Measurements from ENCODE around the gene SERPINA6. TPM values are rescaled to one million over a fixed set of nuclear protein-coding genes. Genes with fewer than 3 reads are reported as not detected.

Gene SERPINA6
- total RNA-seq, 1 experiment from 2014 or later, result 0.32 TPM

GRCh38 chr14:94288610-94289465 is 34.3 kb downstream of the SERPINA6 start:
- ChIA-PET CTCF (no interaction called here), POLR2A (no interaction called here)
- intact Hi-C loops (cut with micrococcal nuclease; ENCODE audit: unreplicated experiment), result no loop called here
- H3K4me1 ChIP-seq, result peaks cover 26% of the 10 kb centered on the region
- BruUV-seq (replicated peaks), result no TSS peak
- Mint-ChIP-seq H3K27ac (ENCODE audit: unreplicated experiment) (no peak overlapping the region), H3K4me1 (ENCODE audit: low read depth, unreplicated experiment) (peaks cover 9% of the 10 kb centered on the region), H3K4me3 (ENCODE audit: unreplicated experiment) (no peak overlapping the region), H3K36me3 (ENCODE audit: insufficient read depth, unreplicated experiment) (no peaks in the 10 kb centered on the region), H3K27me3 (ENCODE audit: insufficient read depth, unreplicated experiment) (no peaks in the 10 kb centered on the region), H3K9me3 (ENCODE audit: unreplicated experiment) (no peaks in the 10 kb centered on the region)
- peaks cover 1% of the 10 kb centered on the region for H3K36me3 ChIP-seq (ENCODE audit: control insufficient read depth, insufficient read depth, low read length)
- no peaks in the 10 kb centered on the region for H3K27me3 ChIP-seq (replicated peaks; ENCODE audit: control insufficient read depth, insufficient read depth, low read length)
- H3K9me3 ChIP-seq, result no peaks in the 10 kb centered on the region
- no peak for DNase-seq
- no peak overlapping the region for H3K4me3 ChIP-seq (ENCODE audit: low read depth, low read length)
- TF ChIP-seq, protein P1, sequence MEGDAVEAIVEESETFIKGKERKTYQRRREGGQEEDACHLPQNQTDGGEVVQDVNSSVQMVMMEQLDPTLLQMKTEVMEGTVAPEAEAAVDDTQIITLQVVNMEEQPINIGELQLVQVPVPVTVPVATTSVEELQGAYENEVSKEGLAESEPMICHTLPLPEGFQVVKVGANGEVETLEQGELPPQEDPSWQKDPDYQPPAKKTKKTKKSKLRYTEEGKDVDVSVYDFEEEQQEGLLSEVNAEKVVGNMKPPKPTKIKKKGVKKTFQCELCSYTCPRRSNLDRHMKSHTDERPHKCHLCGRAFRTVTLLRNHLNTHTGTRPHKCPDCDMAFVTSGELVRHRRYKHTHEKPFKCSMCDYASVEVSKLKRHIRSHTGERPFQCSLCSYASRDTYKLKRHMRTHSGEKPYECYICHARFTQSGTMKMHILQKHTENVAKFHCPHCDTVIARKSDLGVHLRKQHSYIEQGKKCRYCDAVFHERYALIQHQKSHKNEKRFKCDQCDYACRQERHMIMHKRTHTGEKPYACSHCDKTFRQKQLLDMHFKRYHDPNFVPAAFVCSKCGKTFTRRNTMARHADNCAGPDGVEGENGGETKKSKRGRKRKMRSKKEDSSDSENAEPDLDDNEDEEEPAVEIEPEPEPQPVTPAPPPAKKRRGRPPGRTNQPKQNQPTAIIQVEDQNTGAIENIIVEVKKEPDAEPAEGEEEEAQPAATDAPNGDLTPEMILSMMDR (IDR thresholded peaks at IDR 0.05; ENCODE audit: insufficient read depth in 1 of 2, low read depth in 1 of 2, low read length in 1 of 2, severe bottlenecking in 1 of 2, unreplicated experiment in 1 of 2), result no peak

- H3K27ac Mint-ChIP-seq (ENCODE audit: unreplicated experiment), result no peak overlapping the region
- no peaks in the 10 kb centered on the region for H3K9me3 Mint-ChIP-seq (ENCODE audit: unreplicated experiment)
- BruUV-seq (replicated peaks), result no TSS peak
- Histone ChIP-seq H3K36me3 (ENCODE audit: control insufficient read depth, insufficient read depth, low read length) (peaks cover 1% of the 10 kb centered on the region), H3K4me3 (ENCODE audit: low read depth, low read length) (no peak overlapping the region), H3K9me3 (peaks cover 3% of the 10 kb centered on the region; the same call in 1 of the 2 replicates), H3K27me3 (replicated peaks; ENCODE audit: control insufficient read depth, insufficient read depth, low read length) (no peaks in the 10 kb centered on the region), H3K4me1 (no peaks in the 10 kb centered on the region)
- H3K27me3 Mint-ChIP-seq (ENCODE audit: insufficient read depth, unreplicated experiment), result no peaks in the 10 kb centered on the region
- TF ChIP-seq, protein P1 (IDR thresholded peaks at IDR 0.05; ENCODE audit: insufficient read depth in 1 of 2, low read depth in 1 of 2, low read length in 1 of 2, severe bottlenecking in 1 of 2, unreplicated experiment in 1 of 2), result no peak
- no peaks in the 10 kb centered on the region for H3K36me3 Mint-ChIP-seq (ENCODE audit: insufficient read depth, unreplicated experiment)
- ChIA-PET POLR2A (no interaction called here), CTCF (no interaction called here)
- H3K4me1 Mint-ChIP-seq (ENCODE audit: low read depth, unreplicated experiment), result no peaks in the 10 kb centered on the region
- intact Hi-C loops (cut with micrococcal nuclease; ENCODE audit: unreplicated experiment), result no loop called here
- H3K4me3 Mint-ChIP-seq (ENCODE audit: unreplicated experiment), result no peak overlapping the region
- DNase-seq, result no peak
These were observed 38.0 kb downstream of the SERPINA6 start for GRCh38 chr14:94285158-94285557.

DNA sequence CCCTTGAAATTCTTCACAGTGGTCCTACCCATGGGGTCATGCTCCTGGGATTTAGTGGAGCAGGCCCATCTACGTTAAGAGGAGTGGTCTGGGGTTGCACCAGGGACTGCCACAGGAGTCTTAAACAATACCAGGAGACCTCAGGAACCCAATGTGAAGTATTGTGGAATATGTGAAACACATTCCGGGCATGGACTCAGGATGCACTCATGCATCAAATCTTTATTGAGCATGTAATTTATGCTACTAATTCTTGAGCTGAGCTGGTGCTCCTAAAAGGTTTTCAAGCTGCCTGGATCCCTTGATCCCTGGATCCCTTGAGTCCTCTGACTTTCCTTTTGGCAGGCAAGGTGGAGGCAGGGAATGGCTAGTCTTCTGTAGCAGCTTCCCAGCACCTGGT is 38.9 kb downstream of the SERPINA6 start:
- H3K27me3 Mint-ChIP-seq (ENCODE audit: insufficient read depth, unreplicated experiment), result no peaks in the 10 kb centered on the region
- no peaks in the 10 kb centered on the region for H3K36me3 Mint-ChIP-seq (ENCODE audit: insufficient read depth, unreplicated experiment)
- TF ChIP-seq, protein P1 (IDR thresholded peaks at IDR 0.05; ENCODE audit: insufficient read depth in 1 of 2, low read depth in 1 of 2, low read length in 1 of 2, severe bottlenecking in 1 of 2, unreplicated experiment in 1 of 2), result no peak
- intact Hi-C loops (cut with micrococcal nuclease; ENCODE audit: unreplicated experiment), result no loop called here
- ChIA-PET CTCF (no interaction called here), POLR2A (no interaction called here)
- H3K36me3 ChIP-seq (ENCODE audit: control insufficient read depth, insufficient read depth, low read length), result peaks cover 1% of the 10 kb centered on the region
- no peak overlapping the region for H3K27ac Mint-ChIP-seq (ENCODE audit: unreplicated experiment)
- no TSS peak for BruUV-seq (replicated peaks)
- no peak overlapping the region for H3K4me3 Mint-ChIP-seq (ENCODE audit: unreplicated experiment)
- H3K27me3 ChIP-seq (replicated peaks; ENCODE audit: control insufficient read depth, insufficient read depth, low read length), result no peaks in the 10 kb centered on the region
- DNase-seq, result no peak
- H3K4me3 ChIP-seq (ENCODE audit: low read depth, low read length), result no peak overlapping the region
- no peaks in the 10 kb centered on the region for H3K9me3 Mint-ChIP-seq (ENCODE audit: unreplicated experiment)
- no peaks in the 10 kb centered on the region for H3K4me1 Mint-ChIP-seq (ENCODE audit: low read depth, unreplicated experiment)
- H3K9me3 ChIP-seq, result peaks cover 3% of the 10 kb centered on the region; the same call in 1 of the 2 replicates
- H3K4me1 ChIP-seq, result no peaks in the 10 kb centered on the region

All from Caco-2 (cell line).